HG02610 (cell line): ENCODE measurements around the gene PCDHB11.
"Not testable (repeated sequence)": the region's sequence is repeated elsewhere in the genome, so short reads cannot be mapped to it uniquely, and the experiment has no call there.

ENCODE experiments used
- ATAC-seq: cut with Tn5 transposase; IDR thresholded peaks from one replicate; pipeline ENCODE4 v1.9.1; 2021; ENCODE audit warnings: mild to moderate bottlenecking, moderate library complexity; ENCODE audit not compliant: unreplicated experiment

PCDHB11 gene

GRCh38 chr5:141199359-141200235 lies at the start of gene PCDHB11:
PCDHB11 (plus strand) TSS chr5:141199627; CDS start chr5:141199775, 148 bp downstream.
- no peak for ATAC-seq

GRCh38 chr5:141149812-141150211 lies 49.6 kb upstream of the PCDHB11 start, which contains the start of gene PCDHB6:
PCDHB6 (plus strand) TSS chr5:141150057; CDS start chr5:141150258, 201 bp downstream.
- ATAC-seq = no peak

- ATAC-seq = no peak
Measured at GRCh38 chr5:141150224-141150992, 49.0 kb upstream of the PCDHB11 start.

- no peak for ATAC-seq
Measured at GRCh38 chr5:141150993-141151325, 48.5 kb upstream of the PCDHB11 start.

- ATAC-seq = not testable (repeated sequence)
Measured at GRCh38 chr5:141151632-141152031, 47.8 kb upstream of the PCDHB11 start.

- ATAC-seq = not testable (repeated sequence)
Measured at GRCh38 chr5:141152096-141152495, 47.3 kb upstream of the PCDHB11 start.

- ATAC-seq = no peak
Measured at GRCh38 chr5:141155540-141156374, 43.7 kb upstream of the PCDHB11 start.

- ATAC-seq = not testable (repeated sequence)
Measured at GRCh38 chr5:141157356-141157755, 42.1 kb upstream of the PCDHB11 start.

- not testable (repeated sequence) for ATAC-seq
Measured at GRCh38 chr5:141157901-141158300, 41.5 kb upstream of the PCDHB11 start.

GRCh38 chr5:141172381-141173204 lies 26.8 kb upstream of the PCDHB11 start, which contains the start of gene PCDHB7:
PCDHB7 (plus strand) TSS chr5:141172644; CDS start chr5:141172836, 192 bp downstream.
- no peak for ATAC-seq

GRCh38 chr5:141174291-141175104 lies 24.9 kb upstream of the PCDHB11 start:
- ATAC-seq = not testable (repeated sequence)

GRCh38 chr5:141175933-141176332 lies 23.5 kb upstream of the PCDHB11 start:
- no peak for ATAC-seq

- ATAC-seq = not testable (repeated sequence)
Measured at GRCh38 chr5:141177577-141178191, 21.7 kb upstream of the PCDHB11 start, which contains the start of gene PCDHB8. PCDHB8 (plus strand) TSS chr5:141177790; CDS start chr5:141178035, 245 bp downstream.

GRCh38 chr5:141179371-141179770 lies 20.1 kb upstream of the PCDHB11 start:
- not testable (repeated sequence) for ATAC-seq

GRCh38 chr5:141179876-141180275 lies 19.6 kb upstream of the PCDHB11 start:
- not testable (repeated sequence) for ATAC-seq

- ATAC-seq = no peak
Measured at GRCh38 chr5:141180313-141180712, 19.1 kb upstream of the PCDHB11 start.

GRCh38 chr5:141182248-141182647 lies 17.2 kb upstream of the PCDHB11 start, which contains the start of gene PCDHB16:
PCDHB16 (plus strand) TSS chr5:141182387; CDS start chr5:141182560, 173 bp downstream.
- no peak for ATAC-seq
